Measurements from ENCODE around the gene ENTR1. TPM values are rescaled to one million over a fixed set of nuclear protein-coding genes. Genes with fewer than 3 reads are reported as not detected.

ENTR1 gene
- total and polyA plus RNA-seq, 10 of the 15 experiments (the other 5 are each of a cell fraction or from before 2014, with no cell fraction given), result 8.2 to 96.4 (median 41.1) TPM

DNA sequence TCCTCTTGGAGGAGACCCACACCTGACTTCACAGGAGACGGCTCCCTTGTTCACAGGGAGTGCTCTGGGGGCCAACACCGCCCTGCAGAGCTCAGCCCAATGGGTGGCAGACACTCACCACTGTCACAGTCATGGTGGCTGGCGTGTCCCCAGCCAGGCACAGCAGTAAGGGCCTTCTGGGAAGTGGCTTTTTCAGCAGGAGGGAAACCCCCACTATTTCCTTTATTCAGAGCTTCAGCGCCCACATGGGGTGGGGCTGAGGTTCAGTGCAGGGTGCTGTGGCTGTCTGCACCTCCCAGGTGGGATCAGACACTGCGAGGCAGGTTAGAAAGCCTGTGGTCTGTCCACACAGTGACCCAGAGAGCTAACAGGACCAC lies 6.9 kb downstream of the ENTR1 start (continued):
- TF ChIP-seq, protein P1, sequence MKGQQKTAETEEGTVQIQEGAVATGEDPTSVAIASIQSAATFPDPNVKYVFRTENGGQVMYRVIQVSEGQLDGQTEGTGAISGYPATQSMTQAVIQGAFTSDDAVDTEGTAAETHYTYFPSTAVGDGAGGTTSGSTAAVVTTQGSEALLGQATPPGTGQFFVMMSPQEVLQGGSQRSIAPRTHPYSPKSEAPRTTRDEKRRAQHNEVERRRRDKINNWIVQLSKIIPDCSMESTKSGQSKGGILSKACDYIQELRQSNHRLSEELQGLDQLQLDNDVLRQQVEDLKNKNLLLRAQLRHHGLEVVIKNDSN (IDR thresholded peaks at IDR 0.05; ENCODE audit: borderline replicate concordance, extremely low read length, insufficient read depth, low read depth, low read length), result no peak
- TF ChIP-seq SP1 (IDR thresholded peaks at IDR 0.05; ENCODE audit: low read depth, low read length) (no peak), NFIC (IDR thresholded peaks at IDR 0.05; ENCODE audit: low read depth, low read length) (no peak), IRF4 (IDR thresholded peaks at IDR 0.05; ENCODE audit: low read depth, low read length) (0 out of 2 replicates have a peak, but pooled peaks have one; percentile 30), TCF7 (IDR thresholded peaks at IDR 0.05; ENCODE audit: borderline replicate concordance) (no peak), JUND (IDR thresholded peaks at IDR 0.05; ENCODE audit: low read depth, low read length) (no peak), FOXK2 (IDR thresholded peaks at IDR 0.05) (no peak), HDAC6 (IDR thresholded peaks at IDR 0.05; ENCODE audit: unreplicated experiment) (no peak), WRNIP1 (IDR thresholded peaks at IDR 0.05; ENCODE audit: borderline replicate concordance, low read depth, low read length) (no peak; the same call in 1 of the 2 replicates), KAT2A (conservative IDR thresholded peaks at IDR 0.05; ENCODE audit: control insufficient read depth, low read depth, low read length) (no peak), ESRRA (IDR thresholded peaks at IDR 0.05; ENCODE audit: low read length) (no peak), SREBF2 (IDR thresholded peaks at IDR 0.05; ENCODE audit: low read length) (no peak), BMI1 (IDR thresholded peaks at IDR 0.05; ENCODE audit: borderline replicate concordance) (no peak), NFXL1 (IDR thresholded peaks at IDR 0.05; ENCODE audit: borderline replicate concordance) (no peak), STAT3 (IDR thresholded peaks at IDR 0.05; ENCODE audit: low read depth, low read length) (no peak), ATF7 (IDR thresholded peaks at IDR 0.05; ENCODE audit: low read depth) (no peak; the same call in 1 of the 2 replicates), RAD51 (IDR thresholded peaks at IDR 0.05) (no peak), EZH2 (IDR thresholded peaks at IDR 0.05; ENCODE audit: borderline replicate concordance, control insufficient read depth, low read depth, low read length) (no peak), CHD4 (IDR thresholded peaks at IDR 0.05) (no peak), ZBED1 (IDR thresholded peaks at IDR 0.05; ENCODE audit: borderline replicate concordance) (no peak), POLR2AphosphoS5 (IDR thresholded peaks at IDR 0.05; ENCODE audit: low read length) (peak; percentile 68), SUZ12 (IDR thresholded peaks at IDR 0.05; ENCODE audit: unreplicated experiment) (no peak), TCF3 (IDR thresholded peaks at IDR 0.05; ENCODE audit: borderline replicate concordance, insufficient read depth, low read depth, low read length) (no peak)
- TF ChIP-seq, protein P2, sequence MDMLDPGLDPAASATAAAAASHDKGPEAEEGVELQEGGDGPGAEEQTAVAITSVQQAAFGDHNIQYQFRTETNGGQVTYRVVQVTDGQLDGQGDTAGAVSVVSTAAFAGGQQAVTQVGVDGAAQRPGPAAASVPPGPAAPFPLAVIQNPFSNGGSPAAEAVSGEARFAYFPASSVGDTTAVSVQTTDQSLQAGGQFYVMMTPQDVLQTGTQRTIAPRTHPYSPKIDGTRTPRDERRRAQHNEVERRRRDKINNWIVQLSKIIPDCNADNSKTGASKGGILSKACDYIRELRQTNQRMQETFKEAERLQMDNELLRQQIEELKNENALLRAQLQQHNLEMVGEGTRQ (IDR thresholded peaks at IDR 0.05; ENCODE audit: borderline replicate concordance, low read depth, low read length), result no peak
- TF ChIP-seq, protein P3, sequence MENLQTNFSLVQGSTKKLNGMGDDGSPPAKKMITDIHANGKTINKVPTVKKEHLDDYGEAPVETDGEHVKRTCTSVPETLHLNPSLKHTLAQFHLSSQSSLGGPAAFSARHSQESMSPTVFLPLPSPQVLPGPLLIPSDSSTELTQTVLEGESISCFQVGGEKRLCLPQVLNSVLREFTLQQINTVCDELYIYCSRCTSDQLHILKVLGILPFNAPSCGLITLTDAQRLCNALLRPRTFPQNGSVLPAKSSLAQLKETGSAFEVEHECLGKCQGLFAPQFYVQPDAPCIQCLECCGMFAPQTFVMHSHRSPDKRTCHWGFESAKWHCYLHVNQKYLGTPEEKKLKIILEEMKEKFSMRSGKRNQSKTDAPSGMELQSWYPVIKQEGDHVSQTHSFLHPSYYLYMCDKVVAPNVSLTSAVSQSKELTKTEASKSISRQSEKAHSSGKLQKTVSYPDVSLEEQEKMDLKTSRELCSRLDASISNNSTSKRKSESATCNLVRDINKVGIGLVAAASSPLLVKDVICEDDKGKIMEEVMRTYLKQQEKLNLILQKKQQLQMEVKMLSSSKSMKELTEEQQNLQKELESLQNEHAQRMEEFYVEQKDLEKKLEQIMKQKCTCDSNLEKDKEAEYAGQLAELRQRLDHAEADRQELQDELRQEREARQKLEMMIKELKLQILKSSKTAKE (IDR thresholded peaks at IDR 0.05; ENCODE audit: low read depth, poor library complexity, severe bottlenecking), result no peak
- TF ChIP-seq, protein P4, sequence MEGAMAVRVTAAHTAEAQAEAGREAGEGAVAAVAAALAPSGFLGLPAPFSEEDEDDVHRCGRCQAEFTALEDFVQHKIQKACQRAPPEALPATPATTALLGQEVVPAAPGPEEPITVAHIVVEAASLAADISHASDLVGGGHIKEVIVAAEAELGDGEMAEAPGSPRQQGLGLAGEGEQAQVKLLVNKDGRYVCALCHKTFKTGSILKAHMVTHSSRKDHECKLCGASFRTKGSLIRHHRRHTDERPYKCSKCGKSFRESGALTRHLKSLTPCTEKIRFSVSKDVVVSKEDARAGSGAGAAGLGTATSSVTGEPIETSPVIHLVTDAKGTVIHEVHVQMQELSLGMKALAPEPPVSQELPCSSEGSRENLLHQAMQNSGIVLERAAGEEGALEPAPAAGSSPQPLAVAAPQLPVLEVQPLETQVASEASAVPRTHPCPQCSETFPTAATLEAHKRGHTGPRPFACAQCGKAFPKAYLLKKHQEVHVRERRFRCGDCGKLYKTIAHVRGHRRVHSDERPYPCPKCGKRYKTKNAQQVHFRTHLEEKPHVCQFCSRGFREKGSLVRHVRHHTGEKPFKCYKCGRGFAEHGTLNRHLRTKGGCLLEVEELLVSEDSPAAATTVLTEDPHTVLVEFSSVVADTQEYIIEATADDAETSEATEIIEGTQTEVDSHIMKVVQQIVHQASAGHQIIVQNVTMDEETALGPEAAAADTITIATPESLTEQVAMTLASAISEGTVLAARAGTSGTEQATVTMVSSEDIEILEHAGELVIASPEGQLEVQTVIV (IDR thresholded peaks at IDR 0.05; ENCODE audit: borderline replicate concordance, partially characterized antibody), result no peak
- TF ChIP-seq, protein P5, sequence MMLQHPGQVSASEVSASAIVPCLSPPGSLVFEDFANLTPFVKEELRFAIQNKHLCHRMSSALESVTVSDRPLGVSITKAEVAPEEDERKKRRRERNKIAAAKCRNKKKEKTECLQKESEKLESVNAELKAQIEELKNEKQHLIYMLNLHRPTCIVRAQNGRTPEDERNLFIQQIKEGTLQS (IDR thresholded peaks at IDR 0.05; ENCODE audit: borderline replicate concordance, extremely low read depth, low read depth, low read length), result no peak

Data from GM12878 (cell line).